UCSD-AML1 (cell line): Measurements from ENCODE around the gene GPN2.
A peak's percentile ranks its signal among the peaks of the same experiment; 100 is the strongest.
"Not testable (repeated sequence)": the region's sequence is repeated elsewhere in the genome, so short reads cannot be mapped to it uniquely, and the experiment has no call there.

Experiments
- DNase-seq: peaks from one replicate; lab custom pipeline; 2025; ENCODE audit not compliant: unreplicated experiment; lab: John Stamatoyannopoulos, UW

Gene GPN2

DNA sequence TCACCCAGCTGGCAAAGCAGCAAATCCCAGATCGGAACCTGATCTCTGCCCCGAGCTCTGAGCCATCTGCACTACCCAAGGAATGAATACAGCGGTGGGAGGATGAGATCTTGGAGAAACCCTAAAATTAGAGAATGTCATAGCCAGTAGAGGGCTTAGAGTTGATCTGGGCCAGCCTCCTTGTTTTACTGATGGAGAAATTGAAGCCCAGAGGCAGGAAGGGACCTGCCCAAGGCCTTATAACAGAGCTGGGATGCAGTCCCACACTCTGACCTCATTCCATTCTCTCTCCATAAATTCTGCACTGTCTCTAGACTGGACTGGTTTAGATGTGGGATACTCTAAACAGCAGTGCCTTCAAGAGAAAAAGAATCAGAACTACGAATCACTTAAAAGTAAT lies 31.9 kb downstream of the GPN2 start:
- DNase-seq: no peak

DNA sequence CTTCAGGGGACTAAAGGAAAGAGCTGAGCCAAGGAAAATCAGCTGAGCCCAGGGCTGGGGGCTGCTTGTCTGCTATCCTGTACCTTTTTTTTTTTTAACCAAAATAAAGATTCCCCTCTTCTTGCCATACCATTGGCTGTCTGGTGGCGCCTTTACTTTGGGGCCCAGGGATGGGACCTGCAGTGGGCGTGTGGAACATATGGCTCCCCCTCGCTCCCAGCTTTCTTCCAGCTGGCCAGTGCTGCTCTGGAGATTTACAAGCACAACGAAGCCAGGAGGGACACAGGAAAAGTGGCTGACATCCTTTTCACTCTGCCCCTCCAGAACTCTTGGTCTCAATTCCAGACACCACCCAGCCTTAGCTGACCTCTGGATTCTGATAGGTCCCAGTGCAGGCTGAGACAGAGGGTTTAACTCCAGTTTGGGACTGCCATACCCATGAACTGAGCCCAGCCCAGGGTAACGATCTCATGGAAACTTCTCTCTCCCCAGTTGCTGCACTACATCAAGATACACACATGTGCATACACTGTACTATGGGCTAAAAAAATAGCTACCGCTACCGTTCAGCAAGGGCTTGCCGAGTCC lies 32.5 kb downstream of the GPN2 start:
- no peak for DNase-seq

DNA sequence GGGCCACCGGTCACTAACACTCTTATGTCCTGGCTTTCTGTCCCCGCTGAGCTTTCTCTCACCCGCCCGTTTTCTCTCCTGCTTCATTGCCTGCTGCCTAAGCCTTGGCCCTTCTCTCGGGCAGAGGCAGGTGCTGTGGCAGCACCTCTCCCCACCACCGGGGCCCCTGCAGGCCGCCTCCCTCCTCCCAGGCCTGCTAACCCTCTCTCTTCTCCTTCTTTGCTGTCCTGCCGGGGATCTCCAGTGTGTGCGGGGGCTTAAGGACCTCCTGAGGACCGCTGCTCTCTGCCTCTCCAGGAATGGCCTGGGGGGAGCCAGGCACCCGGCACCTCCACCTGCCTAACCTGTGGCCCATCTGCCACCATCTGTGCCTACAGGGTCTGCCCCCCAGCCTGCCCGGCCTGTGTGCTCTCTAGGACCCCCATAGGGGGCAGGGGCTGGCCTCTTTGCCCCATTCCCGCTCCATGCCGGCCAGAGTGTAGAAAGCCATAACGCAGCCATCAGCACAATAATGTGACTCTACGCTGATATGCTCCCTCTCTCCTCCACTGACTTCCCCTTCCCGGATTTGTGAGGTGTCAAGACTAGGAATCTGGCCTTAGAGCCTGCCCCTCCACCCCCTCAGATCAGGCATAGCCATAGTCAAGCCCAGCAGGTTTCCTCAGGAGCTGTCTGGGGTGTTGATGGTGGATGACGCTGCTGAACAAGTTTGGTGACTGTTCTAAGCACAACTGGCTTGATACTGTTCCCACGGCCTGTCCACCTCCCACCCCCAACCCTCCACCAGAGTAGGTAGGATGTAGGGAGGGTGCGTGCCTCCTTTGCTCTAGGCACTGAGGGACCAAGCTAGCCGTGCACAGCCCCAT lies 33.2 kb downstream of the GPN2 start:
- no peak for DNase-seq

DNA sequence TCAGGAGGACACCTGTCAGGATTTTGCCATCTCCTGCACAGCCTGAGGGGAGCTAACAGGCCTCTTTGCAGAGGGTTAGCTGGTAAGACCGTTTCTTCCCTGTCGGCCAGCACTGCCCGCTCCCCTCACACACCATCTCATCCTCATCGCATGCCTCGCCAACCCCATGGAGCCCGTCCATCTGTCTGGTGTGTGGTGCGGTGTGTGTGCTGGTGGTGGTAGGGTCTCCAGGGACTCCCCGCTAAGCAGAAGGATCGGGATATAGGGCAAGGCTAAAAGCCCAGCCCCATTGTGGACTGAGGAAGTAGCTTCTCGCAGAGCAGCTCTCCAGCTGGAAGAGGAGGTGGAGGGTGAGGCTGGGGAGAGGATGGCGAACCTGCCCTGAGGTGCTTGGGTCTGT lies 33.9 kb downstream of the GPN2 start:
- DNase-seq: no peak

DNA sequence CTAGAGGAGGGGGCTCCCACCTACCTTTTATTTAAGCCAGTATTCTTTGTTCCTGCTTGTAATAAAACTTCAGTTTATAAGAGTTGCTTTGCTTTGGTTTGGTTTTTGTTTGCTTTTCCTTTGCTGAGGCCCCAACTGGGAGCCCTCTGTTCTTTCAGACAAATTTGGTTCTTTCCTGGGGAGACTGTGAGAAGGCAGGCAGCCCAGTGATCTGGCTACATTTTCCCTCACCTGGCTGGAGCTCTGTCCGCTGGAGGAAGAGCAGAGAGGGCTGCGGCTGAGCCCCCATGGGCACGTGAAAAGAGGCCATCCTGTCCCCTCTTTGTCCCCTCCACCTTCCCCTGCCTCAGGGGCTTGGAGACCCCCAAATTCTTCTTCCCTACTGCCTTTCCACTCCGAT lies 34.4 kb downstream of the GPN2 start:
- no peak for DNase-seq

DNA sequence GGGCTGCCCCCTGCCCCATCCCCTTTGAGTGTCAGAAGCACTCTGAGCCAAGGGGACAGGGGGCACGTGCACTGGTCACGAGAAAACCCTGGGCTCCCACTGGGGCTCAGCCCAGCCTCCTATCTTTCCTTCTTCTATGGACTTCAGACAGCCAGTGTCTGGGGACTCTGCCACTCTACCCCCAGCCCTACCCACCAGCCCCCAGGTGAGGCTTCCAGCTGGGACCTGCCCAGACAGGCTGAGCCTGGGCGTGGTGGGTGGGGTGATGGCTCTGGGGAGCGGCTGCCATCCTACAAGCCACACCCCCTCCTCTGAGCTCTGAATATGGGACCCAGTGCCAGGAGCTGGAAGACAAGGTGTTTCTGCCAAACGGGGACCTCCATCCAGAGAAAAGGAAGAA lies 35.2 kb downstream of the GPN2 start:
- DNase-seq: no peak

DNA sequence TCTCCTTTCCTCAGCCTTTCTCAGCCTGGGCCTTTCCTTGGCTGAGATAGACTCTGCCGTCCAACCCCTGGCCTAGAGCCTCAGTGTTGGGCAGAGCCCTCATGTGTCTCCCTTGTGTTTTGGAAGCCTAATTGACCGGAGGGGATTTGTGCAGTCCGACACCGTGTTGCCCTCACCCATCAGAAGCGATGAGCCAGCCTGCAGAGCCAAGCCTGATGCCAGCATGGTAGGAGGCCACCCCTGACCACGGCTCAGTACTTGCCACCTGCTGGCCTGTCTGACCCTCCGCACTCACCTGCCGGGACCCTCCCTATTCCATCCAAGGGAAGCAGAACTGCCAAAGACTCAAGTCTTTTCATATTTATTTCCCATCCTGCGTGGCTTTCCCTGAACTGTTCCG lies 36.5 kb downstream of the GPN2 start:
- no peak for DNase-seq

DNA sequence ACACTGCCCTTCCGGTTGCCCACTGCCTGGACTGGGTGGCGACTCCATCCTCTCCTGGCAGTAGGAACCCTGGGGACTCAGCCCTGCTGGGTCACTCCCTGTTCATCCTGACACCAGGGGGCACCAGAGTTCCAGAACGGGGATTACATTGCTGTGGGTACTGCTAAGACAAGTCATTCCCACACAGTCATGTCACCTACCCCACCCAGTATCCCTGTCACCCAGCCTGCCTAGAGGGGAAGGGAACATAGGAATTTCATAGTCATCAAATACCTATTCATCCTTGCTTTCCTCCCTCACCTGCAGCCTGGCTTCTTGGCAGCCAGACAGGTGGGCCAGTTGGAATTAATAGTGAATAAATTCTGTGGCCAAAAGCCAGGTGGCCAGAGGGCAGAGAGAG lies 36.9 kb downstream of the GPN2 start:
- peak; percentile 72 for DNase-seq

DNA sequence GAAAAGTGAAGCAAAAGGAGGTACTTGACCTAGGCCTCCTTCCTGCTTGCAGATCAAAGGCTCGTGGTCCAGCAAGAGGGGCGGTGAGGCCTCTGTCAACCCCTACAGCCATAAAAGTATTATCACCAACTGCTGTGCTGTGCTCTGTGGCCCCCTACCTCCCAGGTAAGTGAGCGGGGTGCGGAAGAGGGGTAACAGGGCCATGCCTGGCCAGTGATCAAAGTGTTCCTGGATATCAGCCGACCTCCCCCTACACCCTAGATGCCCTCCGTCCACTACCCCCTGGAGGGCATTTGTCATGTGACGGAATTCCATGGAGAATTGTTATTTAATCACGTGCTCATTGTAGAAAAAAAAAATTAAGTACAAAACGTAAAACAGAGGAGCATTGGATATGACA lies 37.4 kb downstream of the GPN2 start:
- no peak for DNase-seq

DNA sequence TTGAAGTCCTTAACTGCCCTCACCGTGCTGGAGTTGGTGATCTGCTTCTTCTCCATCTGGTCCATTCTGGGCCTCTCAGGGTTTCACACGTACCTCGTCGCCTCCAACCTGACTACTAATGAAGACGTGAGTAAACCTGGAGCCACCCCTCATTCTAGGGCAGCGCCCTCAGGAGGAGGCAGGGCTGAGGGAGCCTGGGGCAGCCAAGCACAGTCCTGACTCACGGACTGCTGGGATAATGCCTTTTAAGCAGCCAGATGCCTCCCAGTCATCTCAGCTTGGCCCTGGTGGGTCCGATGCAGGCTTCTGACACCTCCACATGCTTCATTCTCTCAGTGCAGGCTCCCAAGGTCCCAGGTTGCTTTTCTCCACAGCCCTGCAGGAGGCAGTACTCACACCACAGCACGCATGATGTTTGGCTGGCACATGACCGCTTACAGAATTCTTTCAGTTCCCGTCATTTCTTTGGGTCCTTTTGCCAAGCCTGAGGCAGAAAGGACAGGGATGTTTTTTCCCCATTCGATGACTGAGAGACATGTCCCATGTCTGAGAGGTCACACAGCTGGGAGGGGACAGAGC lies 38.9 kb downstream of the GPN2 start:
- no peak for DNase-seq

DNA sequence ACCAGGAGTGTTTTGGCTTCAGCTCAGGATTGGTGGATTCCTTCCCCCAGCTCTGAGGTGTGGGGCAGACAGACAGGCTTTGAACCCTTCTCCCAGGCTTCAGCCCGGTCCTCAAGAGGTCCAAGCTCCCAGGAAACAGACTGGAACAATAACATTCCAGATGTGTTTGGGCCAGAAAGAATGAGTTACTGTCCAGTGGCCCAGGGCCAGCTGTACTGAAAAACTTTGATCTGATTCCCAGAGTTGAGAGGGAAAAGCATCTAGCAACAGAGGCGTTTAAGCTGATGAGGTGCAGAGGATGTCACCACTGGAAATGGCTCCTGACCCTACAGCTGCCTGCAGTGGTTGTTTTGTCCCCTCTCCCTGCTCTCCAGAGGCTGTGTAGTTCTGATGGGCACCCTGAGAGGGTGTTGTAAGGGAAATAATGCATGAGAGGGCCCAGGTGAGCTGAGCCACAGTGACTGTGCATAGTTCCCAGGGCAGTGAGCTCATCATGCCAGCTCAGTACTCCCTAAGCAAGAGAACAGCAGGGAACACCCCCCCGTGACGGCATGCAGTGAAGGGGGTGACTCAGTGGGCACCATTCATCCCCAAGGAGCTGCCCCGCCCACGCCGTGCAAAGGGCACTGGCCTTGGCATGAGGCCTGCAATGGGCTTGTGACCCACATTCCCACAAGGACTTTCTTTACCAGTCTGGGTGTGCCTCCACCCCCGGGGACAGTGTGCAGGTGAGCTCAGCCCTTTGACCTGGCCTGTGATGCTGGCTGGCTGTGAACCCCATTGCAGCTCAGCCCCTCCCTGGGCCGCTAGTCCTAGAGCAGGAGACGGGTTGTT lies 40.9 kb downstream of the GPN2 start:
- no peak for DNase-seq

DNA sequence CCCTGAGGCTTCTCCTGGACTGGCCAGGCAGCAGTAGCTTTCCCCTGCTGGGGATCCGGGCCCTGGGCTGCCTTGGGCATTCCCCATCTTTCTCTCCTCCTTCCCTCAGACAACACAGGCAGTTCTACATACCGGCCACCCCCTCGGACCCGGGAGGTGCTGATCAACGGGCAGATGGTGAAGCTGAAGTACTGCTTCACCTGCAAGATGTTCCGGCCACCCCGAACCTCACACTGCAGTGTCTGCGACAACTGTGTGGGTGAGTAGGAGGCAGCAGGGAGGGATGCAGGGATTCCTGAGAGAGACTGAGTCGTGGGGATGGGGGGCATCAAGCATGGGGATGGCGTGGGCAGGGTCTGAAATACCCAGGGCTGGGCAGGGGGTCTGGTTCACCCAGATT lies 41.6 kb downstream of the GPN2 start:
- DNase-seq: no peak

DNA sequence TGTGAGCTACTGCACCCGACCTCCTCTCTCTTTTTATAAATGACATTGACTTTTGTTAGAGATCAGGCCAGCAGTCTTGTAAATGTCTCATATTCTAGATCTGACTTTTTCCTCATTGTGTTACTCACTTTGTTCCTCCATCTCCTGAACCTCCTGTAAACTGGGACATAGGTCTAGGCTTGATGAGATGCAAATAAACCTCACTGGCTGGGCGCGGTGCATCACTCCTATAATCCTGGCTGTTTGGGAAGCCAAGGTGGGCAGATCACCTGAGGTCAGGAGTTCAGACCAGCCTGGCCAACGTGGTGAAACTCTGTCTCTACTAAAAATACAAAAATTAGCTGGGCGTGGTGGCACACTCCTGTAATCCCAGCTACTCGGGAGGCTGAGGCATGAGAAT lies 42.3 kb downstream of the GPN2 start:
- DNase-seq: not testable (repeated sequence)

DNA sequence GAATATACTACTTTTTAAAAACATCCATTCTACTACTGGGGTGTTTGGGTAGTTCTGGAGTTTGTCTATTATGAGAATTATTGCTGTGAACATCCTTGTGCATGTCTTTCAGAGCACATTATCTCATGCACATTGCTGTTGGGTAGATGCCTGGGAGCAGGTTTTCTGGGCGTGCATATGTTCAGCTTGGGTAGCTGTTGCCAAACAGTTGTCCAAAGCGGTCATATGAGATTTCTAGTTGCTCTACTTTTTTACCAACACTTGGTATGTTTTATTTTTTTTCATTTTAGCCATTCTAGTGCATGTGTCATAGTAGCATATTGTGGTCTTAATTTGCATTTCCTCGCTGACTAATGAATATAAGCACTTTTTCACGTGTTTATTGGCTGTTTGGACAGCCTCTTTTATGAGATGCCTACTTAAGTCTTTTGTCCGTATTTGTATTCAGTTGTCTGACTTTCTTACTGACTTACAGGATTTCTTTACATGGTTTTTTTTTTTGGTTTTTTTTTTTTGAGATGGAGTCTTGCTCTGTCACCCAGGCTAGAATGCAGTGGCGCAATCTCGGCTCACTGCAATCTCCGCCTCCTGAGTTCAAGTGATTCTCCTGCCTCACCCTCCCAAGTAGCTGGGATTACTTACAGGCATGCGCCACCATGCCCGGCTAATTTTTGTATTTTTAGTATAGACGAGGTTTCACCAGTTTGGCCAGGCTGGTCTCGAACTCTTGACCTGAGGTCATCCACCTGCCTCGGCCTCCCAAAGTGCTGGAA lies 45.5 kb downstream of the GPN2 start:
- no peak for DNase-seq

DNA sequence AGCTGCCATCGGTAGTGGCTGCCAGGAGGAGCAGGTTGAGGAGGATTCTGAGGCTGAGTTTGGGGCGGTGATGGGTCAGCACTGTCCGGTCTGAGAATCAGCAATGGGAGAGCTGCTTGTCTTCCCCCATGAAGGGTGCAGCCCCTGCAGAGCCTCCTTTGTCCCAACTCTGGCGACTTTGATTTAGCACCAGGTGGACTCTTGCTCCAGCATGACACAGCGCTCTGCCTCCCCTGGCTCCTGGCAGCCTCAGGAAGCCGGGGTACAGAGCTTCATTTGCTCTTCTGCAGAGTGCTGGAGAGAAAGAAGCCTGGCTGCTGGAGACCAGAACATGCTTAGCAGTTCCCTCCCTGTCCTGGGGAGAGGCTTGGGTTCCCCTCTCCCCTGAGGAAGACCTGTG lies 50.3 kb downstream of the GPN2 start:
- no peak for DNase-seq

DNA sequence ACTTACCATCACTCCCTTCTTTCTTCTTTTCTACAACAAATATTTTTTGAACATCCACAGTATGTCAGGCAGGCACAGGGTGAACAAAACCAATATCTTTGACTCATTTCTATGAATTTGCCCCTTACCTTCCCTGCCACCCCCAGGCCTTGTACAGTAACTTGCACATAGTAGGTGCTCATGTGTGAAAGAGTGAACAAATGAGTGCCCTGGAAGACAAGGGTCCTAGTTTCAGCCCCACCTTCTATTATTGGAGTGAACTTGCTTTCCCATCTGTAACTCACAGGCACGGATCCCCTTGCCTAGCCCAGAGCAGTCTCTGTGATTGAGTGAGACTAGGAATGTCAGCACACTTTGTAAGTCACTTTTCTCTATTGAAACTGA lies 50.8 kb downstream of the GPN2 start:
- no peak for DNase-seq

DNA sequence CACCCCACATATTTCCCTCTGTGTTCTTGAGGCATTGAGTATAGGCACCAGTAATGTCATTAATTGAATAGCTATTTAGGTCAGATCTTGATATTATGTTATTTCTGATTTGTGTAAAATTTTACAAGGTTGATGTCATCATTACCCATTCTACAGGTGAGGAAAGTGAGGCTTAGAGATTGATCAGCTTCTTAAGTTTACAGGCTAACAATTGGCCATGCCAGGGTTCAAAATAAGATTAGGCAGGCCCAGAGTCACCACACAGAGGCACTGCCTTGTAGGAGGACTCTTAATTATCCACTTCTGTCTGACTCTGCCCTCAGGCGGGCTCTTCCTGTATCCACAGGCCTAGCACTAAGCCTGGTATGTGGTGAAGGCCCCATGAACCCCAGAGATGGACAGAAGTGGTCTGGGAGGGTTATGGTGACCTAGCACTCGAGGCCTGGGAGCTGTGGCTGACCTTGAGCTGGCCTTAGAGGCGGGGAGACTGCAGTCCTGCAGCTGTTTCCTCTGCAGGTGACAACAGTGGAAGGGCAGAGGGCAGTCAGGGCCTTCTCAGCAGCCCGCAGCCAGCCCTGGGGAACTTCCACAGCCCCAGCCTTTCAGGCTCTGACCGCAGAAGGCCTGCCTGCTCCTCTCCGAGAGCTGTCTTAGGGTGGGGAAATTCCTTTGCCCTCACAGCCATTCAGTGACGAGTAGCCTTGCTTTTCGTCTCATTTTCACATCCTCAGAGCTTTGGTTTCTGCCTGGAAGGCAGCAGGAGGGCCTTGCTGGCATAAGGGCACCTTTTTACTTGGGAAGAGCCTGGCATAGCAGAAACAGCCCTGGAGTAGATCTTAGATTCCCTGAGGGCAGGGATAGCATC lies 51.4 kb downstream of the GPN2 start:
- DNase-seq: no peak

DNA sequence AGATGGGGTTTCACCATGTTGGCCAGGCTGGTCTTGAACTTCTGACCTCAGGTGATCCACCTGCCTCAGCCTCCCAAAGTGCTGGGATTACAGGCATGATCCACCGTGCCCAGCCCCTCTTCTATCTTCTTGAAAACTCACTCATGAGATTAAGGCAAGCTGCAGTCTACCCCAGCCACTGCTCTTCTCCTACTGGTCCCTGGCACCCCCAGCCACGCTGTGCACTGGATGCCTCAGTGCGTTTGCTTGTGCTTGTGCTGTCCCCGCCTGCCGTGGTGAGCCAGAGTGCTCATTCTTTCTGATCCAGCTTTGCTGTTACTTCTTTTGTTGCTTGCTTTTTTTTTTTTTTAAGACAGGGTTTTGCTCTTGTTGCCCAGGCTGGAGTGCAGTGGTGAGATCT lies 52.4 kb downstream of the GPN2 start:
- not testable (repeated sequence) for DNase-seq

DNA sequence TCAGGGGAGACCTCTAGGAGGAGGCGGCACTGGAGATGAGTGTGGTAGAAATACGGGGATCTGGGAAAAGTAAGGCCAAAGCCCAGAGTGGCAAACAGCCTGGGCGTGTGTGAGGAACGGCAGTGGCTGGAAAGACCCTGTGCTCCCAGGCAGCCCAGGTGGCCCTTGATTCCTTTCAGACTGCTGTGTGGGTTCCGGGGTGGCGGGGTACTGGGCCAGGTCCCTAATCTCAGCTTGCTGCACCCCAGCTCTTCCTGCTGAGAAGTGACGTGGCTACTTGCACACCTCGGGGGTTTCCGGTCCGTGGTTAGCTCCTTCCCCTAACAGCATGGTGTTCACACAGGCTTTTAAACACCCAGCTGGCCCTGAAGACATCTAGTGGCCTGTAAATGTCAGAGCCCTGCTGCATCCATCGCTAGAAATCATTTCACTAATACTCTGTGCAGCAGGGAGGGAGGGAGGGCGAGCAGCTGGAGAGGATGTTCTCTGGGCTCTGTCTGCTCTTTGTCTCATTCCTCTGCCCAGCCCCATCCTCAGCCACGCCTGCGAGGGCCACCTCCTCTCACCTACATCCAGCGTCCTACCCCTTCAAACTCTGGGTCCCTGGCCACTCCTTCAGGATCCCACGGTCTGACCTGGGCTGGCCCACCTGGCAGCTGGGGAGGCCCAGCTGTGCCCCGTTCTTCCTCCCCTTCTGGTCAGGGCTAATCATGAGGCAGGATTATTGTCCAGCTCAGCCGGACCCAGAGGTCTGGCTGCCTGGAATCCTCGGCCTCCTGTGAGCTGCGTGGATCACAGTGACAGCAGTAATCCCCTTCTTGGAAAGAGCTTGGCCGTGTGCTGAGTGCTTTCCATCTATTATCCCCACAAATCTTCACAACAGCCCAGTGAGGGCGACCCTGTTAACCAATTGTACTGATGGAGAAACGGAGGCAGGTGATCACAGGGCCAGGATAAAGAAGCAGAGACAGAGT lies 56.4 kb downstream of the GPN2 start:
- peak; percentile 75 for DNase-seq
